ENCODE results near the gene RNF114. TPM values are rescaled to one million over a fixed set of nuclear protein-coding genes. Genes with fewer than 3 reads are reported as not detected.

The RNF114 gene
- total RNA-seq, 2 donors from 2014 or later: 82.0 to 181 TPM

DNA sequence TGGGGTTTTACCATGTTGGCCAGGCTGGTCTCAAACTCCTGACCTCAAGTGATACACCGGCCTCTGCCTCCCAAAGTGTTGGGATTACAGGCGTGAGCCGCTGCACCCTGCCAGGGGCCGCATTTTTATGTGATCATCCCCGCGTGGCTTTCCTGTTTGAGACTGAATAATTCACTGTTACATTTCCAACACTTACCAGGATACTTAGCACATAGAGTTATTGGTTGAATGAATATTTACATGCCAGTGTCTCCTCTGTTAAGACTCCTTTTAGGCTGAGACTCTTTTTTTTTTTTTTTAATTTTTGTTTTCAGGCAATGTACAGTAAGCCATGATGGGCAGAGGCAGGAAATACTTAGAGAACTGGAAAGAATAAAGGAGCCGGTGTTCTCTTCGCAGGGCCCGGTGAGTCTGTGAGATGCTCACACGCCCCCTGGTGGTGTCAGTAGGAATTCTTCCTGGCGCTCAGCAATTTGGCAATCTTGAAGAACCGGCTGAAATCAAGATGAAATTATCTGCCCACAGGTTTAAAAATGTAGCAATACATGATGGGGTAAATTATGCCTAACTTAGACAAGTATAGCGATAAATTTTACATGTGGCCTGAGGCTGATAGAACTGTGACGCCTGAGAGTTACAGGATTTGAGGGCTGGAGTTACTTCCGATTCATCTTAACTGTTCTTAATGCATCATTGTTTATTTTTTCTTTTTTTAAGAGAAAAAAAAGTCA lies 7.6 kb upstream of the RNF114 start:
- peak overlapping the region in 2 of 4 donors; percentile 42 to 49 for H3K27ac ChIP-seq
- WGBS, 2 donors: 7 to 11% methylated on average over 15 of the region's 15 CpGs
- TF ChIP-seq POLR2A (IDR thresholded peaks at IDR 0.05): no peak
- TF ChIP-seq CTCF (IDR thresholded peaks at IDR 0.05): peak; percentile 76 to 97 (median 91)
- no peaks in the 10 kb centered on the region for H3K36me3 ChIP-seq (replicated peaks in 1 of 2; ENCODE audit: insufficient read depth in 1 of 2, low read depth in 2 of 2)
- H3K4me1 ChIP-seq: peaks cover 9% of the 10 kb centered on the region
- no peak overlapping the region for H3K4me3 ChIP-seq
- no peaks in the 10 kb centered on the region for H3K27me3 ChIP-seq
- DNase-seq (peak; percentile 86 to 89 (median 87)), ATAC-seq (peak; percentile 94)
- H3K9me3 ChIP-seq: no peaks in the 10 kb centered on the region
- intact Hi-C loops (cut with DNase I): no loop called here

GRCh38 chr20:49929142-49929494 lies 7.1 kb upstream of the RNF114 start:
- Histone ChIP-seq H3K27ac (peak overlapping the region in 1 of 4 donors; percentile 49), H3K9me3 (no peaks in the 10 kb centered on the region), H3K4me1 (peaks cover 9% of the 10 kb centered on the region), H3K36me3 (replicated peaks in 1 of 2; ENCODE audit: insufficient read depth in 1 of 2, low read depth in 2 of 2) (no peaks in the 10 kb centered on the region), H3K27me3 (no peaks in the 10 kb centered on the region), H3K4me3 (no peak overlapping the region)
- DNase-seq (no peak), ATAC-seq (no peak)
- intact Hi-C loops (cut with DNase I): no loop called here
- TF ChIP-seq POLR2A (IDR thresholded peaks at IDR 0.05): no peak
- no peak for TF ChIP-seq CTCF (IDR thresholded peaks at IDR 0.05)
- 25 to 27% methylated on average over 4 of the region's 4 CpGs for WGBS, 2 donors

- H3K9me3 ChIP-seq: no peaks in the 10 kb centered on the region
- peaks cover 41% of the 10 kb centered on the region for H3K4me1 ChIP-seq
- TF ChIP-seq POLR2A (IDR thresholded peaks at IDR 0.05): no peak
- no peak for TF ChIP-seq CTCF (IDR thresholded peaks at IDR 0.05)
- H3K36me3 ChIP-seq (replicated peaks in 1 of 2; ENCODE audit: insufficient read depth in 1 of 2, low read depth in 2 of 2): no peaks in the 10 kb centered on the region
- ATAC-seq (peak; percentile 5), DNase-seq (no peak)
- peak overlapping the region; percentile 99 to 100 for H3K4me3 ChIP-seq
- H3K27ac ChIP-seq: peak overlapping the region in 3 of 4 donors; percentile 93 to 97 (median 96)
- H3K27me3 ChIP-seq: no peaks in the 10 kb centered on the region
- 12 to 13% methylated on average over 21 of the region's 21 CpGs for WGBS, 2 donors
- intact Hi-C loops (cut with DNase I): no loop called here
Observed at GRCh38 chr20:49935746-49936152, 448 bp upstream of the RNF114 start.

GRCh38 chr20:49937027-49937929 lies 1.1 kb downstream of the RNF114 start:
- Histone ChIP-seq H3K4me3 (peak overlapping the region; percentile 99 to 100), H3K9me3 (no peaks in the 10 kb centered on the region), H3K4me1 (peaks cover 53% of the 10 kb centered on the region), H3K36me3 (replicated peaks in 1 of 2; ENCODE audit: insufficient read depth in 1 of 2, low read depth in 2 of 2) (no peaks in the 10 kb centered on the region), H3K27ac (peak overlapping the region; percentile 90 to 97 (median 94)), H3K27me3 (no peaks in the 10 kb centered on the region)
- ATAC-seq (peak; percentile 22), DNase-seq (no peak)
- WGBS, 2 donors: 2 to 10% methylated on average over 9 to 12 of the region's 12 CpGs
- peak in 2 of 3 donors; percentile 13 to 16 for TF ChIP-seq POLR2A (IDR thresholded peaks at IDR 0.05)
- TF ChIP-seq CTCF (IDR thresholded peaks at IDR 0.05): no peak
- intact Hi-C loops (cut with DNase I): no loop called here
